Loucy (cell line): ENCODE data around the gene PPME1.

Experiments used
- EZH2phosphoT487 ChIP-seq: fragments of 200-600 bp; IDR thresholded peaks from 2 replicates; pipeline ENCODE4 v1.6.1; 2018; ENCODE audit warnings: antibody characterized with exemption, mild to moderate bottlenecking, moderate library complexity, borderline replicate concordance
- TF ChIP-seq, protein P1 (sequence below): fragments of 200-600 bp; sonication (generic); conservative IDR thresholded peaks from 2 replicates; pipeline ENCODE4 v1.5.1; 2014; ENCODE audit warnings: mild to moderate bottlenecking, antibody characterized with exemption, low read length

DNA sequence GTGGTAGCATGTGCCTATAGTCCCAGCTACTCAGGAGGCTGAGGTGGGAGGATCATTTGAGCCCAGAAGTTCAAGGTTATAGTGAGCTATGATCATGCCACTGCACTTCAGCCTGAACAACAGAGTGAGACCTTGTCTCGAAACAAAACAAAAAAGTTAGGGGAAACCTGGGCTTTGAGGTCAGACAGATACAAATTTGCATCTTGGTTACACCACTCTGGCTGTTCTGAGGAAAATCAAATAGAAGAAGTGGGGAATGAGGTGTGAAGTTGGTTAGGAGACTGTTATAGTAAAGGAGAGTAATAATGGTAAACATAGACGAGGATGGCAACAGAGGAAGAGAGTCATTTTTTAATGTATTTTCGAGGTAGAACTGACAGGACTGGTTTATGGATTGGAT lies 62.6 kb downstream of the PPME1 start:
- TF ChIP-seq, protein P1, sequence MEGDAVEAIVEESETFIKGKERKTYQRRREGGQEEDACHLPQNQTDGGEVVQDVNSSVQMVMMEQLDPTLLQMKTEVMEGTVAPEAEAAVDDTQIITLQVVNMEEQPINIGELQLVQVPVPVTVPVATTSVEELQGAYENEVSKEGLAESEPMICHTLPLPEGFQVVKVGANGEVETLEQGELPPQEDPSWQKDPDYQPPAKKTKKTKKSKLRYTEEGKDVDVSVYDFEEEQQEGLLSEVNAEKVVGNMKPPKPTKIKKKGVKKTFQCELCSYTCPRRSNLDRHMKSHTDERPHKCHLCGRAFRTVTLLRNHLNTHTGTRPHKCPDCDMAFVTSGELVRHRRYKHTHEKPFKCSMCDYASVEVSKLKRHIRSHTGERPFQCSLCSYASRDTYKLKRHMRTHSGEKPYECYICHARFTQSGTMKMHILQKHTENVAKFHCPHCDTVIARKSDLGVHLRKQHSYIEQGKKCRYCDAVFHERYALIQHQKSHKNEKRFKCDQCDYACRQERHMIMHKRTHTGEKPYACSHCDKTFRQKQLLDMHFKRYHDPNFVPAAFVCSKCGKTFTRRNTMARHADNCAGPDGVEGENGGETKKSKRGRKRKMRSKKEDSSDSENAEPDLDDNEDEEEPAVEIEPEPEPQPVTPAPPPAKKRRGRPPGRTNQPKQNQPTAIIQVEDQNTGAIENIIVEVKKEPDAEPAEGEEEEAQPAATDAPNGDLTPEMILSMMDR = no peak
- TF ChIP-seq EZH2phosphoT487 = no peak
